Cardiac septum (tissue), 1 donor: ENCODE results near the gene TUBB2B. TPM values are rescaled to one million over a fixed set of nuclear protein-coding genes. Genes with fewer than 3 reads are reported as not detected.

ENCODE experiments used
- total RNA-seq: library from RNA; stranded (reverse); fragmentation: NEBNext Ultra II Directional; extraction: Animal tissue kit (Norgen Biotek cat#: 25700); gene quantifications from one replicate; pipeline ENCODE4 v1.2.1, GENCODE V29; 2021
- donor health status: DM: no; HTN: no; CAD: no.

The TUBB2B gene
- total RNA-seq, 1 donor from 2014 or later, result 1.2 TPM

Other genes with a start within 250 kb of the TUBB2B start
- 37.9 TPM for gene NQO2, start 227.8 kb downstream of the TUBB2B start, total RNA-seq
- gene RIPK1, start 159.2 kb downstream of the TUBB2B start, total RNA-seq, result 8.2 TPM
- 12.0 TPM for gene BPHL, start 108.9 kb downstream of the TUBB2B start, total RNA-seq
- 25.1 TPM for gene TUBB2A, start 70.1 kb downstream of the TUBB2B start, total RNA-seq
- 8.8 TPM for gene PSMG4, start 31.3 kb upstream of the TUBB2B start, total RNA-seq
- gene SLC22A23, start 229.4 kb upstream of the TUBB2B start, total RNA-seq, result 3.2 TPM